ENCODE data around the gene MED13L. TPM values are rescaled to one million over a fixed set of nuclear protein-coding genes. Genes with fewer than 3 reads are reported as not detected.

The MED13L gene
- polyA plus RNA-seq, 1 of the 3 experiments (the other 2 are of a cell fraction) = 17.1 TPM

DNA sequence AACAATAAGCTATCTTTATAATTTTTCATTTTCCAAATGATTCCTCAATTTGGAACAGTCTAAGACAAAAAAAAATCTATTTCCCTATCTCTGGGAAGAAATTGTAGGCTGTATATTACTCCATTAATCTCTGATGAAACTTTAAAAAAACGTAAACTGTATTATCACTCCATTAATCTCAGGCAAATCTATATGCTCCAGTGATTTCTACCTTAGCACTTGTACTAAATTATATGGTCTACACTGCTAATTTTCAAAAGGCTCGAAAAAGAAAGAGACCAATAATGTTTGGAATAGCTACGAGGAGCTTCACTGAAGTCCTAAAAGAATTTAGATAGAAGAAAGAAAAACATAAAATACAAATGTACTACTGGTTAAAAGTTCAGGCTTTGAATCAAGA, 19.7 kb downstream of the MED13L start:
- Histone ChIP-seq H3K4me1 (ENCODE audit: control insufficient read depth in 1 of 2, insufficient read depth in 2 of 2, low read depth in 1 of 2, low read length in 1 of 2) (peaks cover 12 to 29% of the 10 kb centered on the region in 2 experiments), H3K36me3 (replicated peaks in 1 of 2; ENCODE audit: control insufficient read depth in 1 of 2, insufficient read depth in 2 of 2, low read length in 1 of 2) (peaks cover 0 to 5% of the 10 kb centered on the region in 2 experiments), H2AFZ (ENCODE audit: low read depth) (no peak overlapping the region), H4K20me1 (ENCODE audit: insufficient read depth) (peaks cover 100% of the 10 kb centered on the region), H3F3A (replicated peaks; ENCODE audit: insufficient read depth) (peaks cover 12% of the 10 kb centered on the region), H3K9me3 (no peaks in the 10 kb centered on the region), H3K27me3 (ENCODE audit: insufficient read depth) (no peaks in the 10 kb centered on the region), H3K27ac (ENCODE audit: low read depth in 2 of 2, low read length in 1 of 2) (peak overlapping the region; percentile 24 to 38; a peak in 2 of 4 replicates), H3K9ac (no peak overlapping the region), H3K9me2 (no peaks in the 10 kb centered on the region), H3K4me2 (no peak overlapping the region), H3K4me3 (ENCODE audit: low read depth in 2 of 2, low read length in 1 of 2) (no peak overlapping the region), H3K79me2 (ENCODE audit: insufficient read depth) (peaks cover 100% of the 10 kb centered on the region)
- ChIA-PET POLR2A (no interaction called here), CTCF (interaction anchor here (0.9 to 1.9 kb wide), 3 partner anchors 9 to 22 kb away, joined by 4 to 7 read pairs (median 6); partner anchors contain the start of gene MED13L)
- WGBS (ENCODE audit: low lambda C conversion rate) = 37% methylated on average over 3 of the region's 3 CpGs
- DNase-seq = no peak
- no peak for TF ChIP-seq RXRA (IDR thresholded peaks at IDR 0.05; ENCODE audit: borderline replicate concordance, low read depth)
- no peak for TF ChIP-seq RCOR1 (IDR thresholded peaks at IDR 0.05; ENCODE audit: low read length)
- no peak for TF ChIP-seq NFIC (IDR thresholded peaks at IDR 0.05; ENCODE audit: borderline replicate concordance)
- TF ChIP-seq FOSL2 (IDR thresholded peaks at IDR 0.05; ENCODE audit: borderline replicate concordance, low read depth) = no peak
- TF ChIP-seq EZH2phosphoT487 (IDR thresholded peaks at IDR 0.05; ENCODE audit: borderline replicate concordance, low read depth) = no peak
- no peak for TF ChIP-seq USF1 (IDR thresholded peaks at IDR 0.05; ENCODE audit: borderline replicate concordance, low read depth)
- TF ChIP-seq EP300 (IDR thresholded peaks at IDR 0.05; ENCODE audit: borderline replicate concordance in 1 of 2, low read depth in 1 of 2, low read length in 1 of 2) = no peak
- no peak for TF ChIP-seq PBX3 (IDR thresholded peaks at IDR 0.05)
- TF ChIP-seq TAF1 (IDR thresholded peaks at IDR 0.05; ENCODE audit: borderline replicate concordance, low read depth, low read length) = no peak
- TF ChIP-seq JUND (IDR thresholded peaks at IDR 0.05) = no peak
- TF ChIP-seq RFX5 (IDR thresholded peaks at IDR 0.05; ENCODE audit: low read length) = no peak
- TF ChIP-seq GATA2 (CRISPR knock-in tag; IDR thresholded peaks at IDR 0.05) = no peak; the same call in 1 of the 2 replicates
- TF ChIP-seq IRF3 (IDR thresholded peaks at IDR 0.05; ENCODE audit: low read depth, low read length) = no peak
- no peak for TF ChIP-seq NRF1 (IDR thresholded peaks at IDR 0.05; ENCODE audit: low read depth, low read length)
- no peak for TF ChIP-seq GABPA (IDR thresholded peaks at IDR 0.05; ENCODE audit: low read depth)
- TF ChIP-seq FOXM1 (IDR thresholded peaks at IDR 0.05; ENCODE audit: low read depth) = no peak
- TF ChIP-seq TEAD4 (IDR thresholded peaks at IDR 0.05; ENCODE audit: borderline replicate concordance, insufficient read depth) = no peak
- TF ChIP-seq SIN3A (IDR thresholded peaks at IDR 0.05; ENCODE audit: borderline replicate concordance, low read depth, low read length) = no peak

Measured in SK-N-SH (cell line).